GM10266 (cell line): Measurements from ENCODE around the gene SLC28A1.

Source experiments
- DNase-seq: peaks from one replicate; pipeline ENCODE4 v3.0.0; 2012; ENCODE audit errors: extremely low spot score
- CTCF ChIP-seq: IDR thresholded peaks from 2 replicates; pipeline ENCODE4 v1.5.1; 2012; ENCODE audit warnings: mild to moderate bottlenecking, low read depth; ENCODE audit not compliant: control insufficient read depth, insufficient read depth; ENCODE audit errors: missing control alignments

SLC28A1 gene

DNA sequence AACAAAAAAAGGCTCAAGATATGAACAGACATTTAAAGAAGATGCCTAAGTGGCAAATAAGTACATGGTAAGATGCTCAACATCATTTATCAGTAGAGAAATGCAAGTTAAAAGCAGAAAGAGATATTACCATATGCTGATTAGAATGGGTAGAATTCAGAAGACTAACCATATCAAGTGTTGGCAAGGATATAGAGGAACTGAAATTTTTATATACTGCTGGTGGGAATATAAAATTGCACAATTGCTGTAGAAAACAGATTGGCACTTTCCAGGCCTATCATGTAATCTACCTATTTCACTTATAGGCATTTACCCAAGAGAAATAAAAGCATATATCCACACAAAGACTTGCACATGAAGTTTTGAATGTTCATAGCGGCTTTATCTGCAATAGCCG lies 17.1 kb downstream of the SLC28A1 start:
- DNase-seq: no peak
- TF ChIP-seq CTCF: no peak

DNA sequence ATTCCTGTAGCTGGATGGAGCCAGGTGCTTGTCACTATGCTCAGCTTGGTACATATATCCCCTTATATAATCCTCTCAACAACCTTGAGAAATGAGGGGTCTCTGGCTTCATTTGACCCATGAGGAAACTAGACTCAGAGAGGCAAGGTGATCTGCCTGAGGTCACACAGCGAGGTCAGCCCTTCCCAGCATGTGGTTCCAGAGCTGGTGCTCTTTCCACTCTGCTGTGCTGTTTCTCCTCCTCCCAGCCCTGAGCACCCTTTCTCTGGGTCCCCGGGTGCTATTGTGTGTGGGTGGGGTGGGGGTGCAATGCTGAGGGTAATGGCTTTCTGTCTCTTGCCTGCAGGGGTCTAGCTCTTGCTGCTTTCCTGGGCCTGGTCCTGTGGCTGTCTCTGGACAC lies 19.3 kb downstream of the SLC28A1 start:
- no peak for TF ChIP-seq CTCF
- DNase-seq: no peak

DNA sequence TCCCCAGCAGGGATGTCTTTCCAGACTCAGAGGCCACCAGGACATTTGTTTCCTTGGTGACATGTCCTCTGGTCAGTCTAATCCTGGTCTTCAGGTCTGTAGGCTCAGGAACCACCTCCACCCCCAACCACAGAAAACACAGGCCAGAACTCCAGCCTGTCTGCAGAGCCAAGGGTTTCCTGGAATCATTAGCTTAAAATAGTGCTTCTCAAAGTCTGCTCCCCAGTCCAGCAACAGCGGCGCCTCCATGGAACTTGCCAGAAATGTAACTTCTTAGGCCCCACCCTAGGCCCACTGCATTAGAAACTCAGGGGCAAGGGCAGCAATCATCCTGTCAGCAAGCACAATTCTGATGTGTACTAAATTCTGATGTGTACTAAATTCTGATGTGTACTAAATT lies 20.0 kb downstream of the SLC28A1 start:
- no peak for TF ChIP-seq CTCF
- no peak for DNase-seq

DNA sequence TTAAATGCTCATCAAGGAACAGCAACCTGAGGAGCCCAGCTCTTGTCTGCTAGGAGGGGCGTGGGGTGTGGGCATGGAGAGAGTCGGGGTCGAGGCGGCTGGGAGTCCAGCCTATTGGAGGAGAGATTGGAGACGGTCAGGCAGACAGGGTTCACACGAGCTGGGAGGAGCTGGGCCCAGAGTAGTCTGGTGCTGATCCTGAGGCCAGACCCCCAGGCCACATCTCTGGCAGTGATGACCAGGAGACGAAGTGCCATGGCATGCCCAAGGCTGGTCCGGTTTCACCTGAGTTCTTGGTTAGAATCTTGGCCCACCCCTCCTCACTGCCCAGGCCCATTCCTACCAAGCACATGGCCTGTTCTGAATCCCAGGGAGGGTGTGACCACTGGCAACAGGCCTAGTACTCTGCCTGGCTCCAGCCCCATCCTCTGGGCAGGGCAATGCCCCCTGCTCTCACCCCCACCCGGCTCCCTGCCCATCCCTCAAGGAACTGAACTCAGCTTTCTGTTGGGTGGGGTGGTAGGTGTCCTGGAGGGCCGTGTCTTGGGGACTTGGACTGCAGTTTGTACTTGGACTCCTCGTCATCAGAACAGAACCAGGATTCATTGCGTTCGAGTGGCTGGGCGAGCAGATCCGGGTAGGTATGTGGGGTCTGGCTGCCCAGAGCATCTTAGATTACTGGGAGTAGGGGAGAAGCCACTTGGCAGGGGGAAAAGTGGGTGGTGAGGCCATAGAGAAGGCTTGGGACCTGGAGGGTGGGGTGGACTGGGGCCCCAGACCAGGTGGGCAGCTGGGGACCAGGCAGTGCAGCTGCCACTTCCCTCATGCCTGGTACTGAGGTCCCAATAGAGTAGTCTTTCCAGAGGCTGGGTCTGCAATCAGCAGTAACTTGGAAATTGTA lies 20.8 kb downstream of the SLC28A1 start:
- DNase-seq: no peak
- TF ChIP-seq CTCF: no peak

DNA sequence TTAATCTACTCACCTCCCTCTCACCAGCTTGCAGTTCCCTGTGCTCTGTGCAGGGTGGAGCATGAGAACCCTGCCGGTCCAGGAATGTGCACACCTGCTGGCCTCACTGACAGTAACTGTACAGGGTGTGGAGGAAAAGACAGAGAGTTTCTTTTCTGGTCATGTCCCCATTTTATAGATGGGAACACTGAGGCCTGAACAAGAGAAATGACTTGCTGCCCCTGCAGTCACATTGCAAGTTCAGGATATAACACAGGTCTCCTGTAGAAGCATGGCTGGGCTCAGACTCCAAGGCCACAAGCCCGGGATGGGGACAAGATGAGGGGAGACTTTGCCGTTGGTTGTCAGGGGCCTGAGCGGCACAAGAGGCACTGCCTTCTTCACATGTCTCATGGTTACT lies 23.3 kb downstream of the SLC28A1 start:
- no peak for TF ChIP-seq CTCF
- DNase-seq: no peak

DNA sequence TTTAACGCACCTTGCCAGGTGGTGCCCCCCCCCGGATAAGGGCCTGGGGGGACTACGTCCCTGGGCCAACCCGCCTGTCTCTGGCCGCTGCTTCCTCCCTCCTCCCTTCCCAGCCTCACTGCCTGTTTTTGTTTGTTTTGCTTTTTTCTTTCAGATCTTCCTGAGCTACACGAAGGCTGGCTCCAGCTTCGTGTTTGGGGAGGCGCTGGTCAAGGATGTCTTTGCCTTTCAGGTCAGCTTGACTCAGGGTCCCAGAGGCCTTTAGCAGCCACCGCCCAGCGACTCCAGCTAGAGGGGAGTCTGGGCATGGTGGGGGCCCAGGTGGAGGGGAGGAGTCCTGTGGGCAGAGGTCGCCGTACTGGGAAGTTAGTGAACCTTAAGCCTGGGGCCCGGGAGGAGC lies 24.1 kb downstream of the SLC28A1 start:
- DNase-seq: no peak
- no peak for TF ChIP-seq CTCF

GRCh38 chr15:84909029-84909428 lies 24.6 kb downstream of the SLC28A1 start:
- DNase-seq: no peak

More at GRCh38 chr15:84909029-84909428, 24.6 kb downstream of the SLC28A1 start:
- TF ChIP-seq CTCF: no peak
